Iris pigment epithelial cell (primary cell): ENCODE measurements around the gene GBX1.

Source experiments
- DNase-seq: peaks from one replicate; pipeline ENCODE4 v3.0.0-alpha.2; 2011; ENCODE audit warnings: low read depth

Gene GBX1

DNA sequence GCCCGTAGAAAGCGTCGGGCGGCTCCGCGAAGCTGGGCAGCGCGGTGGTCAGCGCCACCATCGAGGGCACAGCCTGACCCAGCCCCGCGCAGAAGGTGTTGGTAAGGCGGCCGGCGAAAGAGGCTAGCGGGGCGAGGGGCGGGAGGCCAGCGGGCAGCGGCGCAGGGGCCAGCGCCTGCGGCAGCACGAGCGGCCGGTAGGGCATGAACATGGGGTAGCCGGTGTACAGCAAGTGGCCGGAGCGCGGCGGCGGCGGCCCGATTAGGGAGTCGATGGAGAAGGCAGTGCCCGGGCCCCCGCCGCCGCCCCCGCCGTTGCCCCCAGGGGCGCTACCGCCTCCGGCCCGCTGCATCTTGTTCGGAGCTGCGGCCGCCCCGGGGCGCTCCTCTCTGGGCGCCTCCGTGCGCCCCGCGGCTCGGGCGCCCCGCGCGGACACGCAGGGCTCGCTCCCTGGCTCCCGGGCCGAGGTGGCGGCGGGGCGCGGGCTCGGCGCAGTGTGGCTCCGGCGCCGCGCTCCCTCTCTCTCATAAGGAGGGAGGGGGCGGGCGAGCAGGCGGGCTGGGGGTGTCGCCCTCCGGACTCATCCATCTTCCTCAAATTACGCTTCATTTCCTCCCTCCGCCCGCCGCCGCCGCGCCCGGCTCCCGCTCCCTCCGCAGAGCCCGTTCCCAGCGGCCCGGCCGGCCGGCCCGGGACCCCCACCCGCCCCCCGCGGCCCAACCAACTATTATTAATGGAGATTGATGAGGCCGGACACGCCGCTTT is at the start of gene GBX1:
TSS of gene GBX1 (minus strand) at position 498 of the 765 bp plus-strand sequence. CDS start at position 352, 146 bp downstream.
- peak; percentile 18 for DNase-seq

DNA sequence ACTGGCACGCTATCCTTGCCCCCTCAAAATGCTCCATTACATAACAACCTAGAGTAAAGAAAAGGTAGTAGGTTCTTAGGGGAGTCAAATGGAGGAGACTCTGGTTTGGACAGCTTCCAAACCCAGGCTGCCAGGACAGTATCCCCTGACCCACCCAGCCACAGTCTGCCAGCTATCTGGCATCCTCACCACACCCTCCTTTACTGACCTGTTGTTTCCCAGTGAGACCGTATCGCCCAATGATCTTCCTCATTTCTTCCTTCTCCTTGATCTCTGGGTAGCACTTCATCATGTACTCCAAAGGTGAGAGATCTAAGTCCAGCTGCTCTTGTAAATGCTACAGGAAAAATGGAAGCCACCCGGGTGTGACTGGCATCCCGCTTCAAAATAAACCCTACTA is 47.9 kb upstream of the GBX1 start:
- DNase-seq, result no peak

DNA sequence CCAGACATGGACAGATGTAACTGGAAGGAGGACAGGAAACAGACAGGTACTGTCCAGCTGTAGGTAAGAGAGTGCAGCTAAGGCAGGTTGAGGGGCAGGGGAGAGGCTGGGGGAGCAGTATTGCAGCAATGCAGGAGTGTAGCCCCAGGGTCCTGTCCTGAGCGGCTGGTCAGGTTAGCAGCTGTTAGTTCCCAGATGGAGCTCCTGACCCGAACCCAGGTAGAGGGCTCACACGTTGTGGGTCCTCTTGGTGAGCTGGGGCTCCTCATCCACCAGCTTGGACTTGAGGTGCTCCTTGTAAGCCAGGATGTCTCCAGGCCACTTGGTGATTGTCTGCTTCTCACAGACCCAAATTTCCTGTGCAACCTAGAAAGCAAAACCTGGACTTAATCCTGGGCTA is 46.3 kb upstream of the GBX1 start:
- DNase-seq, result no peak

DNA sequence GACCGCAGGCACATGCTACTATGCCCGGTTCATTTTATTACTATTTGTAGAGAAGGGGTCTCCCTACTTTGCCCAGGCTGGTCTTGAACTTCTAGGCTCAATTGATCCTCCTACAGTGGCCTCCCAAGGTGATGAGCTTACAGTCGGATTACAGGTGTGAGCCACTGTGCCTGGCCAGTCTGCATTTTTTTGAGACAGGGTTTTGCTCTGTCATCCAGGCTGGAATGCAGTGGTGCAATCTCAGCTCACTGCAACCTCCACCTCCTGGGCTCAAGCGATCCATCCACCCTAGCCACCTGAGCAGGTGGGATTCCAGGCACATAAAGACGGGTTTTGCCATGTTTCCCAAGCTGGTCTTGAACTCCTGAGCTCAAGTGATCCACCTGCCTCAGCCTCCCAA is 45.1 kb upstream of the GBX1 start:
- DNase-seq, result no peak

DNA sequence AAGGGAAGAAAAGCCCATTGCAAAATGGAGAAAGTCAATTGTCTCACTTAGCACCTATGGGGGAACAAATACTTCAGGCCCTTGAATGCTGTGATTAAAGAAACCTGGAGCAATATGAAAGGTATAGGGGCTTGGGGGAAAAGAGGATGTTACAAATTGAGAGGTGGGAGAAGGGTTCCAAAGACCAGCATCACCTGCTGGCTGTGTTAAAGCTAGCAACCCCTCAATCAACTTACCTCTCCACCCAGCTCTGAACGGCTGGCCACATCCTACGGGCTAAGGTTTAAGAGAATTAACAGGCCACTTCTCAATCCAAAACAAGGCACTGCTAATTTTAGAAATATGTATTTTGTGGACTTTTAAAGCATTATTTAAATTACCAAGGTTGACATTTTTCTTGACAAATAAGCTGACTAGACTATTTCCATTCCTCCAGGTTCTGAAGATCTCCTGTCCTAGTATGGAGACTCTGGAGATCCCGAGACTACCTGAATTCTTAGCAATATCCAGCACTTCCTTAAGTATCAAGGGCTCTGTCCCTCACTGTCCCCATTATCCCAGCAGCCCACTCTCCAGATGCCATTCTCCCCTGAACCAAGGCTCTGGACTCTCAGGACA is 43.8 kb upstream of the GBX1 start:
- DNase-seq, result no peak

DNA sequence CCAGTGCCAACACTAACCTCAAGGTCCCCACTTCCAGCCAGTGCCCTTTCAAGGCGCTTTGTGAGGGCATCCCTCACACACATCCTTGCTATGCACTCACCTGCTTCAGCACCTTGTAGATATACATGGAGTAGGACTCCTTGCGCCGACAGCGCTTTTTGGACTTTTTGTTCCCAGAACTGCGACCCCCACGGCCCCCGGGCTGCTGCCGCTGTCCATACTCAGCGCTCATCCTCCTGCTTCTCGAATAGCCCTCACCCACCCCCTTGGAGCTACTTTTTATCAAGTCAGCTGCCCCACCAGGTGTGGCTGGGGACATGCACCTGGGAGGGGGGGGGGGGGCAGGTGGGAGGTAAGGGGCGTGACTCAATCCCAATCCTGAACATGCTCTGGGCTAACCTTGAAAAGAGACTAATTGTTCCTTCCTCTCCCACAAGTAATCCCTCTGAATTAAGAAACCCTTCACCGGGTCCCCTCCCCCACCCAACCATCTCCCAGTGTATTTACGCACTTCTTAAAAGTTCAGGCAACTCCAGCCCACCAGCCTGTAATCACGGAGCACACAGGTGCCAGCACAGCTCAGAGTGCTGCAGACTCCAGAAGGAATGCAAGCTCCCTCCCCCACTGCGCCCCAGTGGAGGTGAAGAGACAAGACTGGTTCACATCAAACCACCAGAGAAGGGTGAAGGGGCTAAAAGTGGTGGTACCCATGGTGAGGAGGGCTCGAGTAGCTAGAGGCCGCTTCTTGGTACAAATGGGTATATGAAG is 42.8 kb upstream of the GBX1 start, which contains the start of gene H2BK1:
TSS of gene H2BK1 (minus strand) at position 402 of the 768 bp plus-strand sequence. CDS start at position 232, 170 bp downstream.
- DNase-seq, result no peak

DNA sequence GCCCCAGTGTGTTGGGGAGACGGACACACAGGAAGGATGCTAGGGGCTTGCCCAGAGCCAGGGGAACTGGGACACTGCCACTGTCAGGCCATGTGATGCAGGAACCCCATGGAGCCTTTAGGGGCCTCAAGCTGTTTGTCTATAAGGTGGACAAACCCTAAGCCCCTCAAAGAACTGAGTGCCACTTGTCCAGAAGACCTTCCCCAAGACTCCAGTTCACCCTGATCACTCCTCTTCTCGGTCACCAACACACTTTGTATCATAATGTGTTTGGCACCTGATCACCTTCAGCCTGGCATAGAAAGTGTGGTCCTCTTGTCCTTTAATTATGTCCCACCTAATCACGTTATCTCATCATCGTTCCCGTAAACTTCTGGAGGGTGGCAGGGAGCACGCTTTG is 42.1 kb upstream of the GBX1 start:
- no peak for DNase-seq

DNA sequence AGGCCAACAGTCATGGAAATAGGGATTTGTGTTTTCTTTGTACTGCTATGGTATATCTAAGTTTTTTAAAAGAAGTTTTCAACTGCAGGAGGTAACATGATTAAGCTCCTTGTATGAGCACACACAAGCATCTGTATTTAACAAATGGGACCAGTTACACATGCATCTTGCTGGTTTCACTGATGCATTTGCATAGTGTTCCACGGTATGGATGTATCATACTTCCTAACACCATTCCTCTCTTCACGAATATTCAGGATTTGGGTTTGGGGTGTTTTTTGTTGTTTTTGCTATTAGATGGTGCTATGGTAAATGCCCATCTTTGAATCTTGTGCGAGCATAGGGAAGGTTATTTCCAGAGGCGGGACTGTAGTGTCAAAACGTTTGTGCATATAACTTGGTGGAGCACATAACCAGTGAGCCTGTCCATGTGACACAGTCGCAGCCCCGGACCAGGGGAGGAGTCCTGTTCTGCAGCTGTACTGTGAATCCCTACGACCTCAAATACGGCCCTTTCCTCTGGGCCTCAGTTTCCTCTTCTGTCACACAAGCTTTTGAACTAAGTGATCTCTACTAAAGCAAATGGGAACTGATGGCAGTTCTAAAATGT is 40.9 kb upstream of the GBX1 start:
- no peak for DNase-seq

DNA sequence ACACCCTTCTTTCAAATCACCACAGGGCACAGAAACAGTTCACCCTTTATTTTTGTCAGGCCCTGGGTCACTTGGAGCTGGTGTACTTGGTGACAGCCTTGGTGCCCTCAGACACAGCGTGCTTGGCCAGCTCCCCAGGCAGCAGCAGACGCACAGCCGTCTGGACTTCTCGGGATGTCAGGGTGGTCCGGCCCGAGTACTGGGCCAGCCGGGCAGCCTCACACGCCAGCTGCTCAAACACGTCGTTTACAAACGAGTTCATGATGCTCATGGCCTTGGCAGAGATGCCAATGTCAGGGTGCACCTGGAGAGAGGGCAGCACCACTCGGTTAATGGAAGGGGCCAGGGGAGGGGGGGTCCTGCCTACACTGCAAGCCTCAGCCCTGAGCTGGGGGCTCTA is 40.3 kb upstream of the GBX1 start:
- no peak for DNase-seq

DNA sequence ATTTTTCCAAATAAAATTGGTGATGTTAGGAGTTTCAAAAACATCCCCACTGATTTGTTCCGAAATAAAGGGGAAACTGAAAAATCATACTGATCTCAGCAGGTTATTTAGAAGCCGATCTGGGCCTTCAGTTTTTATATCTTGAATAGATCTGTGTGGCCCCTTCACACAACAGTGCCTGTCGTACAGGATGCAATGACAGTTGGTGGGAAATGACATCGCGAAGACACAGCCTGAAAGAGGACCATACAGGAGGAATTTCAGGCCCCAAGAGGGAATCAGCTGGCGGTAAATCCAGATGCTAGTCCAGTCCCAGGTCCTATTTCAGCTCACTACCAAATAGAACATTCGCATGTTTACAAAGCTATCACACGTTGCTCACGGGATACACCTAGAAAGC is 39.8 kb upstream of the GBX1 start:
- no peak for DNase-seq

DNA sequence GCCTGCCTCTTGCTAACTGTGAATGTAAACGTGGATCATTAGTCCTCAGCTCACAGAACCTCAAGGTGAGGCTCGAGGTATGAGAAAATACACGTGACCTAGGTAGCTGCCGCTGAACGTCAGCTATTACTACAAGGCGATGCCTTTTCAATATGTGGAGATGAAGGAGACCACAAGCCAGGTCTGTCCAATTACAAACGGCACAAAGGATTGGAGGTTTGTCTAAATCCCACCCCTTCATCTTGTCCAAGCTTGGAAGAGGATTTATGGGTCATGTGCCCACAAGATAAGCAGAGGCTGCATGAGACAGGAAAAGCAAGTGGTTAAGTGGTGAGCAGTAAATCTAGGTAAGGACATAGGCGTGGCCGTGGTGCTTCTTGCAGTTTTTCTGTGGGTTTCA is 39.4 kb upstream of the GBX1 start:
- DNase-seq, result no peak

DNA sequence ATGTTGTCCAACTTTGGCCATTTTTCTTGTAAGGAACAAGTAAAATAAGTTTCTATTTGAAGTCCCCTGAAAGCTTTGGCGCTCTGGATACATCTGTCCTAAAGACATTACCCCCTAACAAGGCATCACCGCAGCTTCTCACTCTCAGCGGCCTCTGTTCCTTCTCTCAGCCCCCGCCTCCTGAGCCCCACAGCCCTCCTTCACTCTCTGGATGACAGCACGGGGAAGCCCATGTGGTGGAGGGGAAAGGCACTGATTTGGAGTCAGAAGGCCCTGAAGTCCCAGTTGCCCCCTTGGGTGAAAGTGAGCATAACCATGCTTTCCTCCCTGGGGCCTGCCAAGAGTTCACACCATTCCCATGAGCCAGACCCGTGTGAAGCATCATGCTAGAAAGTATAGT is 38.2 kb upstream of the GBX1 start:
- no peak for DNase-seq

DNA sequence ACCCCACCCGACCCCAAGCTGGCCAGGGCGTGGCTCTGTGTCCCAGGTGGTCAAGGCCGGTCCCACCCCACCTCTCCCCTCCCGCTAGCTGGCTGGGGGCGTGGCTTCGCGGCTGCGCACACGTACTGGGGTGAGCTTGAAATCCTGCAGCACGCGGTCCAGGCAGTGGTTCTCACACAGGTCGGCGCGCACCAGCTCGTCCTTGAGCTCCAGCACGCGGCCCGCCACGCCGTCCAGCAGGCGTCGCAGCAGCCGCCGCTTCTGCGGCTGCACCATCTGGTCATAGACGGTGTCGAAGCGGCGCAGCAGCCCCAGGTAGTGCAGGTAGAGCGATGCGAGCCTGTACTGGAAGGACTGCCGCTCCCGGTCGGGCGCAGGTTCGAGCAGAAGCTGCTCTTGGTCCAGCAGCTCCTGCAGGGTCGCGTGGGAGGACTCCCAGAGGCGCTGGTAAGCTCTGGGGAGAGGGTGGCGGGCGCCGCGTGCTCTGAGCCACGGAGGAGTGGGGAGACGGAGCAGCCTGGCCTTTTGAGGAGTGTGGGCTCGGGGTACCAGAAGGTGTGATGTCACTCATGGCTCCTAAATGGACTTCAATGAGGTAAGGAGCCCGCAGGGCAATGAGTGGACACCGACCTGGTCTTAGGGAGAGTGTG is 37.0 kb upstream of the GBX1 start:
- DNase-seq, result no peak

DNA sequence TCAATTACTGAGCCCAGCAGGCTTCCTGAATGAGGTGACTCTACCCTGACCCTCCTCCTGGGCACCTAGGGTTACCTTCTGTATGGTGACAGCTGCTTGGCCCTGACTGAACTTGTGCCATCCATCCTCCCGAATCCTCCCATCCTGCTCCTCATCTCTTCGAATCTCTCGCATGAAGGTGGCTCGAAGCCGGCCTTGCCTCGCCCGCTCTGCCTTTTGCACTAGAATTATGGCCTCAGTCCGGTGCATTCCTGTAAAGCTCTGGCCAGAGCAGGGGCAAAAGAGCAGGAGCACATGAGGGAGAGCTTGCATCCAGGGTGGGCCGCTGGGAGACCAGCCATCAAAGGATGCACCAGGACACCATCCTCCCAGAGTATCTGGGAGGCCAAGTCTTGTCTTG is 35.3 kb upstream of the GBX1 start:
- DNase-seq, result no peak

DNA sequence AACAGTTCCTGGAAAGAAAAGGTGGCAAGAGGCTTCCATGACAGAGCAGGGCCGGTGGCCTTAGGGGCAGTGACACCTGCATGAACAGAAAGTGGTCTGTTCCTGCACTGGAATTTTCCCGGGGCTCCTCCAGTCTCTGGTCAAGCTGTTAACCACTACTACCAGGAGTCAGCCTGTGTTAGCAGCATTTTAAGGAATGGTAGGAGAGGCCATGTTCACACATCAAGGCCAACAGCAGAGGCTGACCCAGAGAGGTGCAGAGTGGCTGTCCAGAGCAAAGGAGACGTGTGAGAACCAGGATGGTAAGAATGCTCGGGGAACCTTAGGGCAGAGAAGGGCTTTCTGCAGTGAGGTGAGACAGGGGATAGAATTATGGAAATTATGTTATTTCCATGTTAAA is 34.3 kb upstream of the GBX1 start:
- no peak for DNase-seq

DNA sequence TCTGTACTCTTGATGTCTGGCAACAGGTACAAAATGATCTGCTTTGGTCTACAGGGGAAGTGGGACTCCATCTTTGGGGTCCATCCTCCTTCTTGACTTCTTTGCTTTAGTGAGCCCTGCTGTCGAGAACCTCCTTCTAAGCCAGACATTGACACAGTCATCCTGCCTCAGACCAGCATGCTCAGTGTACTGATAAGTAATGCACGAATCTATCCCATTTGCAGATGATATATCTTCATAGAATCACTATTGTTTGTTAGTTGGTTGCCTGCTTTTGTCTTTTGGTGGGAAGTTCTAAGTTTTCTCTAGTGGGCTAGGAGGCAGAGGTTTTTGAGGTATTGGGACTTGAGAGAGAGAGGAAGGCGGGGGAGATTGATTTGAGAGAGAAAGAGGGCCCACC is 33.9 kb upstream of the GBX1 start:
- no peak for DNase-seq

DNA sequence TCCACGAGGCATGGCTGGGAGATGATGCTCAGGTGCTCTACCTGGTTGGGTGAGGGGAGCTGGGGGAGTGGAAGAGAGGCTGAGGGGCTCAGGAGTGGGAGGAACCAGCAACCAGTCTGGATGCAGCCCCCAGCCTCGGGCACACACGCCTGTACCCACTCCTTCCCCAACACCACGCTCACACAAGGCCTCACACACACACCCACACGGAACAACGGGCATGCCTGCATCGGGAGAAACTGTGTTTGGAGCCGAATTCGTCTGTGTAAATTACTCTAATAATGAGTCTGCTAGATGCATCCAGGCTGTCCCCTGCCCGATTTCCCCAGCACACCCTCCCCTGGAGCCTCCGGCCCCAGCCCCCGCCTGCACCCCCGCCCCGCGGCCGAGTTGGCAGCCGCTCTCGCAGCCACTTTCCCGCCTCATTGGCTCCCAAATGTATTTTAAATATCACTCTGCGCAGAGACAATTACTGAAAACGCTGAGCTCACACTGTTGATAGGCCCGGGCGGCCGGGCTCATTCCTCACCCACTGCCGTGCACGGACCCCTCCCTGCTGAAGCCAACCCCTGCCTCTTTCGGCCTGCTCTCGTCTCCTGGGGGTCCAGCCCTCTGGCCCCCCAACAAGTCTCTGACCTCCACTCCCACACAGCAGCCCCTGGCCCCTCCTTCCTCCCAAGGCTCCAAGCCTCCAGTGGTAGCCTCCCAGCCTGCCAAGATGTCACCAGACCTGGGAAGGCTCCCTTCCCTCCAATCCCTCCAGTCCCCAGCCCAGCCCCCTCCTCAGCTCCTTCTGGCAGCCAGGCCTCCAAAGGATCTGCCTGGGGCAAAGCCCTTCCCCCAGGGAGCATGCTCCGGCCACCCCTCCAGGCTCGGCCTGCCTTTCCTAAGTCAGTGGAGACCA is 31.7 kb upstream of the GBX1 start:
- no peak for DNase-seq

DNA sequence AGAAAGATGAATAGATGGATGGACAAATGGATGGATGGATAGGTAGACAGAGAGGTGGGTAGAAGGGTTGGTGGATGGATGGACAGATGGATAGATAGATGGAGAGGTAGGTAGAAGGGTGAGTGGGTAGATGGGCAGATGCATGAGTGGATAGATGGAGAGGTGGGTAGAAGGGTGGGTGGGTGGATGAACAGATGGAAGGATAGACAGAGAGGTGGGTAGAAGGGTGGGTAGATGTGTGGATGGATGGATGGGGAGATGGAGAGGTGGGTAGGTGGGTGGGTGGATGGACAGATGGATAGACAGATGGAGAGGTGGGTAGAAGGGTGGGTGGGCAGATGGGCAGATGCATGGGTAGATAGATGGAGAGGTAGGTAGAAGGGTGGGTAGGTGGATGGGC is 30.4 kb upstream of the GBX1 start:
- no peak for DNase-seq

DNA sequence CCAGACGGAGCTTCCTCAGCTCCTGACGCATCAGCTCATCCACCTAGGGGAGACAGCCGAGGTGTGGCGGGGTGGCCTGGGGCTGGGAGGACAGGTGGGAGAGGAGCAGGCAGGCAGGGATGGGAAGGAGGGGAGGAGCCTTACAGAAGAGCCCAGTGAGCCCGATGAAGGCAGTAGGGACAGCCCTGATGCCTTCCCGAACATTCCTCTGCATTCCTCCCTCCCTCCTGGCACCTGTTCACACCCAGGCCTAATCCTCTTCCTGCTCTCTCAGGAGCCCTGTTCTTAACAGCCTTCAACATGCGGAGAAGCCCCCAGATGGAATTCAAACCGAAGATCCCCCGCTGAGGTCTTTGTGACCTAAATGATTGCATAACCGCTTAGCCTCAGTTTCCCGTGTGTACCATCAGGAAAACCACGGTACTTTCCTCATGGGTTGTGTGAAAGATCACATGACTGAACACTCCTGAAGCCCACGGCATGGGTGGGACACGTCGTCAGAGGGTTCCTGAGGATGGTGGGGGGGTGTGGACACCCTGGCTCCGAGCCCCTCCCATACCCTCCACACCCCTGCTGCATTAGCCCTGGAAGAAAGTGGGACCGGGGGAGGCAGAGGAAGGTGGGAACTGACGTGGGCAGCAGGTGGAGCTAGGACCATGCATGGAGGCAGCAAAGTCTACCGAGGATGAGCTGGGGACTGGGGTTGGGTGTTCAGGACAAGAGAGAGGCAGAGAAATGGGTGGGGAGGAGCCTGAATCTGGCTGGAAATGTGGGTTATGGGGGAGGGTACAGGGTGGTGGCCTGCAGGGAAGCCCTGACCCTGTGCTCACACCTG is 28.3 kb upstream of the GBX1 start:
- DNase-seq, result no peak

DNA sequence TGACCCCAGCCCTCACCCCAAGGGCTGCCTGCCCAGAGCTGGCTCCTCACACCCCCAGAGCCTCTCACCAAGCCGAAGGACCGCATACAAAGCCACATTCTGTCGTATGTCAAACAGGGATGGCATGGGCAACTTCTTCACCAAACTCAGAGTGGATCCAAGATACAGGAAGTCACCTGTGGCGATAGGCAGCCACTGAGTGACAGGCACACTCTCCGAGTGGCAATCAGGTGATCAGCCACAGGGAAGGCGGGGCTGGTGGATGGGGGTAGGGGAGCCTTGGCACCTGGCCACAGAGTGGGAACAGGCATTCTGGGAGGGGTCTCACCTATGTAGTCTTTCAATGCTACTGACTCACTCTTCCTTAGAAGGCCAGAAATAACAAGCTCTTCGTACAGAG is 26.7 kb upstream of the GBX1 start:
- DNase-seq, result no peak
